ENCODE data around the gene TMEM255B. TPM values are rescaled to one million over a fixed set of nuclear protein-coding genes. Genes with fewer than 3 reads are reported as not detected.

TMEM255B gene
- total RNA-seq, 2 experiments from 2014 or later: 1.4 to 1.6 TPM

DNA sequence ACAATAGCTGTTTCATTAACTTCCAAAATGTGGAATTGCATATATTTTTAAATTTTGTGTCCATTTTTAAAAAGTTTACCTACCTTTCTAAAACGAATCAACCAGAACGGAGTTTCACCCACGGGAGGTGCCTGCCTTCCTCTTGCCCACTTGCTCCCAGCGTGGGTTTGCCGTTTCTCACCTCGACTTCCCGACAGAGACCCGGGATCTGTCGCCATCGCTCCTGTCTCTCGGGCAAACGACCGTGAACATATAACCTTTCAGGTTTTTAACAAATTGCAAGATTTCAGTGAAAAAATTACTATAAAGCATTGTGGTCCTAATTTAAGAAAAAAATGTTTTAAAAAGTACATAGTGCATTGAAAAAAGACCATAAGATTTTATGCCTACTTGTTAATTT, 4.2 kb downstream of the TMEM255B start:
- ATAC-seq (ENCODE audit: low read depth) (no peak), DNase-seq (no peak)
- no peak overlapping the region for H3K4me3 Mint-ChIP-seq
- no peaks in the 10 kb centered on the region for H3K36me3 Mint-ChIP-seq
- no peaks in the 10 kb centered on the region for H3K9me3 Mint-ChIP-seq
- no peak overlapping the region for H3K27ac Mint-ChIP-seq
- H3K4me1 Mint-ChIP-seq: peaks cover 7% of the 10 kb centered on the region
- H3K27me3 Mint-ChIP-seq: peaks cover 42% of the 10 kb centered on the region
- POLR2A ChIA-PET: no interaction called here

DNA sequence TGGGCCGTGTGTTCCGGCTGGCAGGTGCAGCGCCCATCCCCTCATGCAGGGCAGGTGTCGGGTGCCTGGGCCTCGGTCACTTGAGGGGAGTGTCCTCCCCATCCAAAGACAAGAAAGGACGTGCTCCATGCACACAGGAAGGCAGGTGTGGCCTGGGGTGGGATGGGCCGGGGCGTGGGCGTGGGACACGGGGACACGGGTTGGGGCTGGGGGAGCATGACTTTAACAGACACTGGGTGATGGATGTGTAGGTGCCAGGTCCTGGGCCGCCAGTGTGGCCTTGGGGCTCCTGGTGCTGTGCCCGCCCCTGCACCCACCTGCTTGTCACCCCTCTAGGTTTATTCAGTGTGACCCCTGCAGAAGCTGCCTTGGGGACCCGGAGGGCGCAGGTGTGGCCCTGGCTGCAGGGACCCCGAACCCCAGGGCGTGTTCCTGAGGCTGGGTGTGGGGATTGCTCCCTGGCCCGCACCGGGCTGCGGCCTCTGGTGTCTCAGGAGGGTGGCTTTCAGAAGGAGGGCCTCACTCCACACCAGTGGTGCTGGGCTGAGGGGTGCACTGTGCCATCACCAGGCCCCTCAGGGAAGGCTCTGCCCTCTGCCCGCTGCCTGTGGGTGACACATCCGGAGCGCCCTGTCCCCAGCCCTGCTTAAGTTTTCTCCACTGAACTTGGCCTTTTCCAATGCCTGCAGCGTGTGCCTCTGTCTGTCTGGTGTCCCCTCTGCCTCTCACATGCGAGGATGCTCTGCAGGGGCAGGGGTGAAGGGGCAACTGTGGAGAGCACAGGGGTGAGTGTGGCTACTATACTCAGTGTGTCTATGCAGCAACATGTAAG, 5.2 kb downstream of the TMEM255B start:
- Mint-ChIP-seq H3K9me3 (no peaks in the 10 kb centered on the region), H3K27me3 (peaks cover 38% of the 10 kb centered on the region), H3K36me3 (no peaks in the 10 kb centered on the region), H3K27ac (no peak overlapping the region), H3K4me3 (no peak overlapping the region), H3K4me1 (peaks cover 5% of the 10 kb centered on the region)
- DNase-seq (no peak), ATAC-seq (ENCODE audit: low read depth) (no peak)
- POLR2A ChIA-PET: no interaction called here

DNA sequence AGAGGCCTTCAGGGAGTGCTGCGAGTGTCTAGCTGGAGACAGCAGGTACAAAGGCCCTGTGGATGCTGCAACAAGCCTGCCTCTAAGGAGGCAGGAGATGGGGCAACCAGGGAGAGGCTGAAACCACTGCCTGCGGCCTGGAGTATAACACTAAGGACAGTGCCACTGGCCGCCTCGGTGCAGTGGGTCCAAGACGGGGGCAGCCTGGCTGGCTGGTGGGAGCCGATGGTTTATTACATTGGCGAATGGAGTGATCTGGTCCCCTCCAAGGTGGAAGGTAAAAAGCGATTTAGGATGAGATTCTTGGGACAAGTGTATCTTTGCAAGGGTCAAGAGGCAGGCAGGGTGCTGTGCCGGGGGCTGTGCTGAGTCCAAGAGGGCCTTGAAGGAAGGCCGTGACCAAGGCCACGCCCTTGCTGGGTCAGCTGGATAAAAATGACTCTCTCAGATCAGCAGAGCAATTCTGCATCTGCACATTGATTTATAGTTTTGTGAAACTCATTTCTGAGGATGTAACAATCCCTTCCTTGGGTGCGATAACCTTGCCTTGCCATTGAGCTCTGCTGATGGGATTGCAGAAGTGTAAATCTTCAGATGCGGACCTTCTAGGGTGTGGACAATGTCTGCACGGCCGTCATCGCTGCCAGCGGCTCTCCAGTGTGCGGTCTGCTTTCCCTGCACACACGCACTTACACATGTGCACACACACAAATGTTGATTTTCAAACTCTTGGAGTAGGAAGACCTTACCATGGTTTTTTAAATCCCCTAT, 6.0 kb downstream of the TMEM255B start:
- no peaks in the 10 kb centered on the region for H3K9me3 Mint-ChIP-seq
- no peak overlapping the region for H3K27ac Mint-ChIP-seq

GRCh38 chr13:113765564-113765910, 6.5 kb downstream of the TMEM255B start:
- ATAC-seq (ENCODE audit: low read depth): no peak
- DNase-seq: no peak
- Mint-ChIP-seq H3K36me3 (no peaks in the 10 kb centered on the region), H3K27me3 (peaks cover 26% of the 10 kb centered on the region), H3K9me3 (no peaks in the 10 kb centered on the region), H3K27ac (no peak overlapping the region), H3K4me3 (no peak overlapping the region), H3K4me1 (no peaks in the 10 kb centered on the region)
- POLR2A ChIA-PET: no interaction called here

More for the DNA sequence above, 6.0 kb downstream of the TMEM255B start:
- POLR2A ChIA-PET: no interaction called here
- Mint-ChIP-seq H3K36me3 (no peaks in the 10 kb centered on the region), H3K27me3 (peaks cover 30% of the 10 kb centered on the region), H3K4me1 (no peaks in the 10 kb centered on the region), H3K4me3 (no peak overlapping the region)
- ATAC-seq (ENCODE audit: low read depth): no peak
- no peak for DNase-seq

GRCh38 chr13:113766035-113766800, 7.2 kb downstream of the TMEM255B start:
- no peaks in the 10 kb centered on the region for H3K4me1 Mint-ChIP-seq
- no peak overlapping the region for H3K27ac Mint-ChIP-seq
- POLR2A ChIA-PET: no interaction called here
- H3K4me3 Mint-ChIP-seq: no peak overlapping the region
- DNase-seq: no peak
- peaks cover 19% of the 10 kb centered on the region for H3K27me3 Mint-ChIP-seq
- H3K9me3 Mint-ChIP-seq: no peaks in the 10 kb centered on the region
- no peaks in the 10 kb centered on the region for H3K36me3 Mint-ChIP-seq
- ATAC-seq (ENCODE audit: low read depth): no peak

GRCh38 chr13:113767366-113767765, 8.3 kb downstream of the TMEM255B start:
- ATAC-seq (ENCODE audit: low read depth) (no peak), DNase-seq (no peak)
- POLR2A ChIA-PET: no interaction called here
- Mint-ChIP-seq H3K27ac (no peak overlapping the region), H3K4me3 (no peak overlapping the region), H3K4me1 (peaks cover 4% of the 10 kb centered on the region), H3K36me3 (no peaks in the 10 kb centered on the region), H3K9me3 (peaks cover 2% of the 10 kb centered on the region), H3K27me3 (peaks cover 9% of the 10 kb centered on the region)

GRCh38 chr13:113768018-113768905, 9.2 kb downstream of the TMEM255B start:
- no peaks in the 10 kb centered on the region for H3K36me3 Mint-ChIP-seq
- H3K27me3 Mint-ChIP-seq: peaks cover 4% of the 10 kb centered on the region
- no peak overlapping the region for H3K4me3 Mint-ChIP-seq
- no peak overlapping the region for H3K27ac Mint-ChIP-seq
- ATAC-seq (ENCODE audit: low read depth) (no peak), DNase-seq (no peak)
- peaks cover 2% of the 10 kb centered on the region for H3K9me3 Mint-ChIP-seq
- POLR2A ChIA-PET: no interaction called here
- peaks cover 4% of the 10 kb centered on the region for H3K4me1 Mint-ChIP-seq

DNA sequence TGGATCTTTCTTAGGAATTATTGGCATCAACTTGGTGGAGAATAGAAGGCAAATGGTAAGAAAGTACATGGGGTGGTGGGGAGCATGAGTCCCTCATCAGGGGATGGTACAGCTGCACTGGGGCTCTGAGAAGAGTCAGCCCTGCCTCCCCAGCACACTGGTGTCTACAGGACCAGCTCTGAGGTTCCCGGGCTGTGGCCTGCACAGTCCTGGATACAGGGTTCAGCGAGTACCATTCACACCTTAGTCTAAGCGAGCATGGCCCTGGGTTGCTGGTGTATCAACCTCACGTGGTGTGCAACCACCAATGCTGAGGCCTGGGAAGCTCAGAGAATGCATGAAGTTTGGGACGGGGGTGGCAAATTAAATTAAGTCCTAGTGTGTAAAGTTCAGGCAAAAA, 10.1 kb downstream of the TMEM255B start:
- POLR2A ChIA-PET: no interaction called here
- ATAC-seq (ENCODE audit: low read depth) (no peak), DNase-seq (no peak)
- peaks cover 4% of the 10 kb centered on the region for H3K9me3 Mint-ChIP-seq
- H3K4me3 Mint-ChIP-seq: no peak overlapping the region
- H3K4me1 Mint-ChIP-seq: peaks cover 4% of the 10 kb centered on the region
- H3K27ac Mint-ChIP-seq: no peak overlapping the region
- H3K36me3 Mint-ChIP-seq: no peaks in the 10 kb centered on the region
- no peaks in the 10 kb centered on the region for H3K27me3 Mint-ChIP-seq

- no peak overlapping the region for H3K27ac Mint-ChIP-seq
- ATAC-seq (ENCODE audit: low read depth) (no peak), DNase-seq (no peak)
- H3K36me3 Mint-ChIP-seq: no peaks in the 10 kb centered on the region
- peaks cover 4% of the 10 kb centered on the region for H3K4me1 Mint-ChIP-seq
- H3K27me3 Mint-ChIP-seq: no peaks in the 10 kb centered on the region
- no peak overlapping the region for H3K4me3 Mint-ChIP-seq
- POLR2A ChIA-PET: no interaction called here
- H3K9me3 Mint-ChIP-seq: peaks cover 4% of the 10 kb centered on the region
These were observed 10.9 kb downstream of the TMEM255B start for GRCh38 chr13:113769881-113770280.

DNA sequence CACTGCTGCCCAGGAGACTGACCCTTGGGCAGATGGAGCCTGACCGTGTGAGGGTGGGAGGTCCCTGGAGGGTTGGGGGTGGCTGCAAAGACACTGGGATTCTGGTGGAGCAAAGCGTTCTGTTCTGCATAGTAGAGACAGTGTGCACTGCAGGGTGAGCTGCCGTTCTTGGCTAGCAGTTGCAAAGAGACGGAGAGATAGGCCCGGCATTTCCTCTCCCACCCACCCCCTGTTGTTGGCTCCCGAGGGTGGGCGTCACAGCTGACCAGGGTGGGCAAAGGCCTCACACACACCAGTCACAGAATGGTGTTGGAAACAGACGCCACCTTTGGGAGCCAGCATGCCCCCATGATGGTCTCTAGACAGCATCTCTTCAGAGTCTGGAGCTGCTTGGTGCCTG, 11.4 kb downstream of the TMEM255B start:
- ATAC-seq (ENCODE audit: low read depth) (no peak), DNase-seq (no peak)
- Mint-ChIP-seq H3K27me3 (no peaks in the 10 kb centered on the region), H3K4me1 (peaks cover 4% of the 10 kb centered on the region), H3K36me3 (no peaks in the 10 kb centered on the region), H3K9me3 (peaks cover 4% of the 10 kb centered on the region), H3K4me3 (no peak overlapping the region), H3K27ac (no peak overlapping the region)
- POLR2A ChIA-PET: no interaction called here

DNA sequence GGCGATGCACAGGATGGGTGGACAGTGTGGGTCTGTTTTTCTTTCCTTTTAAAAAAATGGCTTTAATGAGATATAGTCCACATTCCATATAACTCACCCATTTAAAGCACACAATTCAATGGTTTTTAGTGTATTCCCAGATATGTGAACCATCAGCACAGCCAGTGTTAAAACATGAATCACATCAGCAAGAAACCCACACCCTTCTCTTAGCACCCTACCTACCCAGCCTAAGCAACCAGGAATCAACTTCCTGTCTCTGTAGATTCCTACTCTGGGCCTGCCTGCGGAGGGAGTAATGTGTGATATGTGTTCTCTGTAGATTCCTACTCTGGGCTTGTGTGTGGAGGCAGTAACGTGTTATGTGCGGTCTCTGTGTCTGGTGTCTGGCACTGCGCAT, 11.9 kb downstream of the TMEM255B start:
- H3K27me3 Mint-ChIP-seq: no peaks in the 10 kb centered on the region
- H3K4me1 Mint-ChIP-seq: peaks cover 4% of the 10 kb centered on the region
- no peaks in the 10 kb centered on the region for H3K36me3 Mint-ChIP-seq
- ATAC-seq (ENCODE audit: low read depth): no peak
- POLR2A ChIA-PET: no interaction called here
- peaks cover 4% of the 10 kb centered on the region for H3K9me3 Mint-ChIP-seq
- no peak for DNase-seq
- H3K27ac Mint-ChIP-seq: no peak overlapping the region
- H3K4me3 Mint-ChIP-seq: no peak overlapping the region

GRCh38 chr13:113771709-113772331, 12.8 kb downstream of the TMEM255B start:
- Mint-ChIP-seq H3K36me3 (no peaks in the 10 kb centered on the region), H3K9me3 (peaks cover 4% of the 10 kb centered on the region), H3K27me3 (no peaks in the 10 kb centered on the region), H3K4me1 (peaks cover 4% of the 10 kb centered on the region), H3K4me3 (no peak overlapping the region), H3K27ac (no peak overlapping the region)
- DNase-seq (no peak), ATAC-seq (ENCODE audit: low read depth) (no peak)
- POLR2A ChIA-PET: no interaction called here

Measured in activated naive CD8-positive, alpha-beta T cell treated with anti-CD3 and anti-CD28 coated beads, Interleukin-2, amount 10 ng/mL, durations not matched to agents 7 days and 5 days (primary cell).